Activated T-helper 1 cell treated with anti-CD3 and anti-CD28 coated beads, Interleukin-2, amount 50 U/mL, for 16 hours (primary cell): Measurements from ENCODE around the gene APIP.

Experiments used
- DNase-seq, 2 donors: peaks; one replicate each; pipeline ENCODE4 v3.0.0-alpha.2; 2020; ENCODE audit warnings: low read depth in 1 of 2, low spot score in 1 of 2

The APIP gene

DNA sequence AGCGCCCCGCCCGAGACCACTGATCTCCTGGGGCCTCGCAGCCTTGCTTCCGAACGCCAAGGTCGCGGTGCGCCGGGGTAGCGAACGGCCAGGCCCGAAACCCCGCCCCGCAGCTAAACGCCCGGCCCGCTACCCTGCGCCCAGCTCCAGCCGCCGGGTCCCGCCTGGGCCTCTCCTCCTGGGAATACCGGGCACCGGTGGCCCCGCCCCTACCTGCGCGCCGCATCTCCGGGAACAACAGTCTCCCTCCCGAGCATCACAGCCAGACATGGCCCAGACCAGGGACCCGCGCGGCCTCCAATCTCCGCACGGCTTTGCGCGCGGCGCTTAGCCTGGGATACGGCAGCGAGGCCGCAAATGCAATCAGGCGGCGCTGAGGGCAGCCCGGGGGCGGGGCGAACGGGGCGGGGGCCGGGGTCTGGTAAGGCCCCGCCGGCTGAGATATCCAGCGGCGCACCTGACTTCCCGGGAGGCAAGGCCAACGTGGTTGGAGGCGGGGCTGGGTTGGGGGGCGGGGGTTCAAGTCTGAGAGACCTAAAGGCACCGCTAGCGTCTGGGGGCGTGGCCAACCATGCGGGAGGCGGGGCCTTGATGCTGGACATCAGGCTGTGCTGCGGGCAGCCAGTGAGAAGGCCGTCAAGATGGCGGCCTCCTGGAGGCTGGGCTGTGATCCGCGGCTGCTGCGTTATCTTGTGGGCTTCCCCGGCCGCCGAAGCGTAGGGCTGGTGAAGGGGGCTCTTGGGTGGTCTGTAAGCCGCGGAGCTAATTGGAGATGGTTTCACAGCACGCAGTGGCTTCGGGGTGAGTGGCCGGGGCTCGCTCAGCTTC is at the start of gene APIP, which contains the start of gene PDHX:
TSS of gene APIP (minus strand) at position 365 of the 828 bp plus-strand sequence. CDS start at position 270, 95 bp downstream.
TSS of gene PDHX (plus strand) at position 604 of the 828 bp plus-strand sequence. CDS start at position 642, 38 bp downstream.
- DNase-seq, result peak; percentile 96 to 98

DNA sequence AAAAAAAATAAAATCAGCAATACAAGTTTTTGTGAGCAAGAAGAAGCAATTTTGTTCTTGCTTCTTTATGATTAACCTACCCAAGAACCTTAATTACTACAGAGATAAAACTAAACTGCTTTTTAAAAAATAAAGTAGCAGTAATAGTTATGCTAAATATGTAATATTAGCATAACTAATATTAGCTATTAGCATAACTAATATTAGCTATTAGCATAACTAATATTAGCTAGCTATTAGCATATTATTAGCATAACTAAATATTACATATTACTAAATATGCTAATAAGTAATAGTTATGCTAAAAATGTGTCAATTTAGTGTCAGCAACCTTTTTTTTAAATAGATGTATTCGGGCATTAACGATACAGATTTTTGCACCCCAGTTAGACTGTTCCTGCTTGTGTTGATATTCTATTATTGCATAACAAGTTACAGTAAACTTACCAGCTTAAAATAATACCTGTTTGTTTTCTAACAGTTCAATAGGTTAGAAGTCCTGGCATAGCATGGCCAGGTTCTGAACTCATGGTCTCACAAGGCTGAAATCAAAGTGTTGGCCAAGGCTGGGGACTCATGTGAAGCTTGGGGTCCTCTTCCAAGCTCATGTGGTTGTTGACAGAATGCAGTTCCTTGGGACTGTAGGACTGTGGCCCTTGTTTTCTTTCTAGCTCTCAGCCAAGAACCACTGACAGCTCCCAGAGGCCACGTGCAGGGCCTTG is 48.6 kb upstream of the APIP start:
- DNase-seq, result no peak

DNA sequence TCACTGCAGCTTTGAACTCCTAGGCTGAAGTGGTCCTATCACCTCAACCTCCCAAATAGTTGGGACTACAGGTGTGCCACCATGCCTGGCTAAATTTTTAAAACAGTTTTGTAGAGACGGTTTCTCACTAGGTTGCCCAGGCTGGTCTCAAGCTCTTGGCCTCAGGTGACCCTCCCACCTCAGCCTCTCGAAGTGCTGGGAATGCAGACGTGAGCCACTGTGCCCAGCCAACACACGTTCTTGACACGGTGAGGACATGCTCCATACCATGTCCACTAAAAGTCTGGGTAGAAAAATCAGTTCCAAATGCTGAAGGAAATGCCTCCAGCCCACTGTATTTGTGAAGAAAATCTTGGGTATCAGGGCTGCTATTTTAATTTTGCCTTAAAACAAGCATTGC is 47.2 kb upstream of the APIP start:
- DNase-seq, result no peak

DNA sequence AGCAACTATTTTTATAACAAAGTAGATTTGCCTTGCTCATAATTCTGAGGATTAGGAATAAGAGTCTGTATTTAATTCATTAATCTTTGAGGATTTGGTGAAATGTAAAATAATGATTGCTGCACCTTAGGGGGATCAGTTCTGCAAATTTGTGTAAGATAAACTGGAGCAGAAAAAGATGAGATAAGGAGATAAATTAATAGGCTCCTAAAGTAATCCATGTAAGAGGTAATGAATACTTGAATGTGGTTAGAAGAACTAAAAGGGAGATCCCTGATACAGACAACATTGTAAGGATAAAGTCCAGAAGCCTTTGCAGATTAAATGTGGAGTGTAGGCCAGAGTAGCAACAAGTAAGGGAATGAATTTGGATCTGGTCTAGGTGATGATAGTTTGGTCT is 45.9 kb upstream of the APIP start:
- no peak for DNase-seq

DNA sequence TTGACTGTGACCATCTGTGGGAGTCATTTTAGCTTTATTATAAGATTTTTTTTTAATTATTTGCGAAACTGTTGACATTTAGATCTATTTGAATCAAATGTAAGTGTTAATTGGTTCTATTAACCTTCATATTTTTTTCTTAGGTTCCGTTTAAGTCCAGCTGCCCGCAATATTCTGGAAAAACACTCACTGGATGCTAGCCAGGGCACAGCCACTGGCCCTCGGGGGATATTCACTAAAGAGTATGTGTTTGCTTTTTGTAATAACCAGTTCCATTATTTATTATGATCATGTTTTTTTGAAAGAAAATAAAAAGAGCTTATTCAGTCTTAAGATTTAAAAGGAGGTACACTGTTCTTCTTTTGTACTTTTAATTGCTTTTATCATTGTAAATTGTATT is 44.1 kb upstream of the APIP start:
- DNase-seq, result no peak

DNA sequence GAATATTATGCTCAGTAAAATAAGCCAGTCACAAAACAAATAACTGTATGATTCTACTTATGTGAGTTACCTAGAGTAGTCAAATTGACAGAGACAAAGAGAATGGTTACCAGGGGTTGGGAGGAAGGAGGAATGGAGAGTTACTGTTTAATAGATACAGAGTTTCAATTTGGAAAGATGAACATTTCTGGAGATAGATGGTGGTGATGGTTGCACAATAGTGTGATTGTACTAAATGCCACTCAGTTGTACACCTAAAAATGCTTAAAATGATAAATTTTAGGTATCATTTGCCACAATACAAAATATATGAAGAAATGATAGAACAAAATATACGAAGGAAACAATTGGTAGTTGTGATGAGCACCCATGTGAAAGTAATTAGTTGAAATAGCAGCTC is 43.6 kb upstream of the APIP start:
- DNase-seq, result no peak

- DNase-seq, result no peak
Measured at GRCh38 chr11:34957606-34958005, 41.4 kb upstream of the APIP start.

- DNase-seq, result no peak
Measured at GRCh38 chr11:34957206-34957605, 41.0 kb upstream of the APIP start.

DNA sequence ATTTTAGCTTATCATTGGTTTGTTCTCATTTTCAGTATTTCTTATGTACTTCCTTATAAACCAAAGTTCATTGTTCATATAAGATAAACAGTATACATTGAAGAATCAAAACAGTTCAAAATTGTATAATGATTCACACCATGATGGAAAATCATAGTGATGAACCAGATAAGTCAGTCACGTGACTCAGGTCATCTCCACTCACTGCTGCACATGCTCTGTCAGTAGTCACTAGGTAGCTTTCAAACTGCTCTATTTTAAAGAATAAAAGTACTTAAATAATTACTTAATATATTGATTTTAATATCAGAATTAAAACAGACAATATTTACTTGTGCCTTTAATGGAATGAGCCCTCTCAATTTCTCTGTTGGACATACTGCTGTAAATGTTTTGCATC is 37.8 kb upstream of the APIP start:
- no peak for DNase-seq

DNA sequence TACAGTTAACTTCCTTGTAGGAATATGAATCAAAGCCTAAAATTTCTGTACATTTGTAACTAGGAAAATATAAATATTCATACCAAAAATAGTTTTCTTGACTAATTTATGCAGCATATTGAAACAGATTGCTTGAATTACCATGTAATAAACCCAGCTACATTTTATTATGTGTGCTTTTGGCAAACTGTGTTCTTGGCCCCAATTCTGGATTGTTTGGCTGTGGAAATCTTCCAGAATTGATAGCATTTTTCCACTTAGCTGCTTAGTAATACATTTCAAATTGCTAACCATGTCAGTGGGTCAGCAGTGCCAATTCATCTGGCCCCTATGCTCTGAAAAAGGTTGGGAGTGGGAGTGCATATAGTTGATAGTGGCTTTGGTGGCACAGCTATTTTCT is 32.5 kb upstream of the APIP start:
- no peak for DNase-seq

DNA sequence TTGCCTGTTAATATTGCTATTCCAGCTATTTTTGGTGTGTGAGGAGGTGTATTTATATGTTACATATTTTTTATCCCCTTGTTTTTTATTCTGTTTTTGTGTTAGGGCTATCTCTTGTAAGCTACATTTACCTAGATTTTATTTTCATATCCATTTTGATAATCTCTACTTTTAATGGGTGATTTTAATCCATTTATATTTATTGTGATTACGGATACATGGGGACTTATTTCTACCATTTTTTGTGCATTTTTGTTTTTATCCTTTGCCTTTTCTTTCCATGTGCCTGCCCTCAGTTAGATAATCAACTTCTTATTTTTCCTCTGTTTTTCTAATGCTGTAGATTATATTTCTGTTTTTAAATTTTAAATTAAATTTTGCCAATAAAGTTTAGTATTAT is 28.5 kb upstream of the APIP start:
- DNase-seq, result no peak

- no peak for DNase-seq
Measured at GRCh38 chr11:34941688-34942087, 25.5 kb upstream of the APIP start.

DNA sequence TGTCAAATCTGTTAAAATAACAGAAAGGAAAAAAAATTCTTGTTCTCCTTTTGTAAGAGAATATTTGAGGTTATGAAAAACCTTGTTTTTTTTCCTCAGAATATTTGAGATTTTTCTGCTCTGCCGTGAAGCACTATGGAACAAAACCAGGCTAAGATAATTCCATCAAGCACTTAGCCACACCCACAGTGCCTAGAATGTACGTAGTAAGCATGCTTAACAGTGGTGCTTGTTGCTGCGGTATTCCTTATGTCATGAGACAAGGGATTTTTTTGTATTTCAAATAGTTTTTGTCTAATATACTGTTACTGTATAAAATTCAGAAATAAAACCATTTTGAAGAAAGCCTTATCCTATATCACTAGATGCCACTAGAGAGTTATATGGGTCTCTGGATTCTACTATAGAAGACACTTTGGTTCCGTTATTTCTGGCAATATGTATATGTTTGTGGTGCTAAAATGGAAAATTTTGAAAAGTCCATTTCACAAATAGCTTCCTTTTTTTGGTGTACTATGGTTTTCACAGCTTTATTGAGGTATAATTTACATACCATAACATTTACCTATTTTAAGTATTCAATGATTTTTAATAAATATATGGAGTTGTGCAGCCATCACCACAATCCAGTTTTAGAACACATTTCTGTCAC is 24.0 kb upstream of the APIP start:
- DNase-seq, result no peak

DNA sequence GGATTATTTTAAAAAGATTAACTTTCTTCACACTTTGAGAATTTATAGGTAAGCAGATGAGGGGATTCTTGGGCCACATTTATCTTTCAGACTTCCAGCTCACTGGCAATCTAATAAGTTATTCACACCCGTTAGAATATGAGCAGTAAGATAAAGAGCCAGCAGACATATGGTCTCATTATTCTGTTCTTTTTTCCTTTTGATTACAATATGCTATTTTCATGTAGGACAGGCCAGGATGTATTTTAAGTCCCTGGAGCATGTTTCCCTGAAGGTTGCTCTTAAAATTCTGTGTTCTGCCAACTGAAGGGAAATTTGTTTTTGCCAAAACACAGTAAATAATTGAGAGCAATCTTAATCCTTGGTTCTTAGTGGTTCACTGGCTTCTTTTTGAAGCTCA is 22.4 kb upstream of the APIP start:
- DNase-seq, result no peak

DNA sequence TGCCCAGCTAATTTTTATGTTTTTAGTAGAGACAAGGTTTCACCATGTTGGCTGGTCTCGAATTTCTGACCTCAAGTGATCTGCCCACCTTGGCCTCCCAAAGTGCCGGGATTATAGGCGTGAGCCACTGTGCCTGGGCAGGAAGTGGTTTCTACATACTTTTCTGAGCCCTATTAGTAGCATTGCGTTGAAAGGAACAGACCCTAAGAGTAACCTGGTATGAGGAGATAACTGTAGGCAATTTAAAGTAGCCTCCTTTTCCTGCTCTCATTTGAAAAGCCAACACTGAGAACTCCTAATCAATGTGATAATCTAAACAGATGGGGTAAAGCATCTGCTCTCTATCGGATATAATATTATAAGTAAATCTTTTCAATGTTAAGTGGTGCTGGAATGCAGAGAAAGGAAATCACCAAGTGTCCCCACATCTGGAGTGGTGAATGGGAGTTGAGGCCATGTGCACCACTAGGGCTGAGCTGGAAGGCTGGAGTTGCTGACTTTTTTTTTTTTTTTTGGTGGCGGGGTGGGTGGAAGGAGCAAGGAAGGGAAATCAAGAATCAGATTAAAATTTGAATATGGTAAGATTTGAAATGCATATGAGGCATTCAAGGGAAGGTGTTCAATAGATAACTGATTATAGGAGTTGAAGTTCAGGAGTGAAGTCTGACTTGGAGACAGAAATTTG is 20.9 kb upstream of the APIP start:
- DNase-seq, result no peak

- DNase-seq, result no peak
Measured at GRCh38 chr11:34929794-34930763, 13.9 kb upstream of the APIP start.

- no peak for DNase-seq
Measured at GRCh38 chr11:34928960-34929680, 12.9 kb upstream of the APIP start.

GRCh38 chr11:34928268-34928959 is 12.2 kb upstream of the APIP start:
- DNase-seq, result no peak

- no peak for DNase-seq
Measured at GRCh38 chr11:34926831-34927132, 10.6 kb upstream of the APIP start.
